ENCODE measurements around the gene ARHGEF7. TPM values are rescaled to one million over a fixed set of nuclear protein-coding genes. Genes with fewer than 3 reads are reported as not detected.

The ARHGEF7 gene
- total RNA-seq, 1 donor from 2014 or later, result 73.7 TPM

- H3K4me3 ChIP-seq (ENCODE audit: insufficient read depth, low read depth, low read length), result no peak overlapping the region
Measured at GRCh38 chr13:111286749-111287148, 171.6 kb downstream of the ARHGEF7 start.

GRCh38 chr13:111287201-111287600 is 172.1 kb downstream of the ARHGEF7 start:
- Mint-ChIP-seq H3K4me3 (ENCODE audit: unreplicated experiment) (no peak overlapping the region), H3K36me3 (ENCODE audit: low read depth, unreplicated experiment) (peaks cover 20% of the 10 kb centered on the region), H3K27ac (ENCODE audit: unreplicated experiment) (no peak overlapping the region), H3K4me1 (ENCODE audit: low read depth, unreplicated experiment) (peaks cover 9% of the 10 kb centered on the region), H3K9me3 (ENCODE audit: unreplicated experiment) (no peaks in the 10 kb centered on the region), H3K27me3 (ENCODE audit: low read depth, unreplicated experiment) (no peaks in the 10 kb centered on the region)
- no peaks in the 10 kb centered on the region for H3K27me3 ChIP-seq (ENCODE audit: insufficient read depth, low read length)
- no peaks in the 10 kb centered on the region for H3K9me3 ChIP-seq (ENCODE audit: insufficient read depth, low read depth, low read length)
- no peak overlapping the region for H3K4me3 ChIP-seq (ENCODE audit: insufficient read depth, low read depth, low read length)
- H3K27ac ChIP-seq (ENCODE audit: low read depth, low read length), result no peak overlapping the region
- no peak overlapping the region for H2AFZ ChIP-seq (ENCODE audit: low read depth, low read length)
- H4K20me1 ChIP-seq (ENCODE audit: insufficient read depth, low read length), result peaks cover 4% of the 10 kb centered on the region
- H3K4me2 ChIP-seq (ENCODE audit: low read length), result no peak overlapping the region
- H3K9ac ChIP-seq (ENCODE audit: low read length), result no peak overlapping the region
- no peak for FAIRE-seq
- peaks cover 9% of the 10 kb centered on the region for H3K79me2 ChIP-seq (ENCODE audit: insufficient read depth, low read length)
- H3K4me1 ChIP-seq (ENCODE audit: insufficient read depth, low read length), result peaks cover 5% of the 10 kb centered on the region
- no peak for DNase-seq (ENCODE audit: low read depth)
- peaks cover 36% of the 10 kb centered on the region for H3K36me3 ChIP-seq (ENCODE audit: insufficient read depth, low read length)
- TF ChIP-seq EZH2 (IDR thresholded peaks at IDR 0.05; ENCODE audit: insufficient read depth, low read length), result no peak
- TF ChIP-seq, protein P1, sequence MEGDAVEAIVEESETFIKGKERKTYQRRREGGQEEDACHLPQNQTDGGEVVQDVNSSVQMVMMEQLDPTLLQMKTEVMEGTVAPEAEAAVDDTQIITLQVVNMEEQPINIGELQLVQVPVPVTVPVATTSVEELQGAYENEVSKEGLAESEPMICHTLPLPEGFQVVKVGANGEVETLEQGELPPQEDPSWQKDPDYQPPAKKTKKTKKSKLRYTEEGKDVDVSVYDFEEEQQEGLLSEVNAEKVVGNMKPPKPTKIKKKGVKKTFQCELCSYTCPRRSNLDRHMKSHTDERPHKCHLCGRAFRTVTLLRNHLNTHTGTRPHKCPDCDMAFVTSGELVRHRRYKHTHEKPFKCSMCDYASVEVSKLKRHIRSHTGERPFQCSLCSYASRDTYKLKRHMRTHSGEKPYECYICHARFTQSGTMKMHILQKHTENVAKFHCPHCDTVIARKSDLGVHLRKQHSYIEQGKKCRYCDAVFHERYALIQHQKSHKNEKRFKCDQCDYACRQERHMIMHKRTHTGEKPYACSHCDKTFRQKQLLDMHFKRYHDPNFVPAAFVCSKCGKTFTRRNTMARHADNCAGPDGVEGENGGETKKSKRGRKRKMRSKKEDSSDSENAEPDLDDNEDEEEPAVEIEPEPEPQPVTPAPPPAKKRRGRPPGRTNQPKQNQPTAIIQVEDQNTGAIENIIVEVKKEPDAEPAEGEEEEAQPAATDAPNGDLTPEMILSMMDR (IDR thresholded peaks at IDR 0.05; ENCODE audit: insufficient read depth, low read depth, low read length), result no peak

More at GRCh38 chr13:111286749-111287148, 171.6 kb downstream of the ARHGEF7 start:
- Histone ChIP-seq H2AFZ (ENCODE audit: low read depth, low read length) (no peak overlapping the region), H4K20me1 (ENCODE audit: insufficient read depth, low read length) (peaks cover 4% of the 10 kb centered on the region), H3K79me2 (ENCODE audit: insufficient read depth, low read length) (peaks cover 9% of the 10 kb centered on the region), H3K9me3 (ENCODE audit: insufficient read depth, low read depth, low read length) (no peaks in the 10 kb centered on the region), H3K36me3 (ENCODE audit: insufficient read depth, low read length) (peaks cover 31% of the 10 kb centered on the region), H3K27ac (ENCODE audit: low read depth, low read length) (no peak overlapping the region), H3K9ac (ENCODE audit: low read length) (no peak overlapping the region), H3K4me1 (ENCODE audit: insufficient read depth, low read length) (peaks cover 10% of the 10 kb centered on the region), H3K4me2 (ENCODE audit: low read length) (no peak overlapping the region), H3K27me3 (ENCODE audit: insufficient read depth, low read length) (no peaks in the 10 kb centered on the region)
- Mint-ChIP-seq H3K27me3 (ENCODE audit: low read depth, unreplicated experiment) (no peaks in the 10 kb centered on the region), H3K4me3 (ENCODE audit: unreplicated experiment) (no peak overlapping the region), H3K4me1 (ENCODE audit: low read depth, unreplicated experiment) (peaks cover 13% of the 10 kb centered on the region), H3K36me3 (ENCODE audit: low read depth, unreplicated experiment) (peaks cover 16% of the 10 kb centered on the region), H3K27ac (ENCODE audit: unreplicated experiment) (no peak overlapping the region), H3K9me3 (ENCODE audit: unreplicated experiment) (no peaks in the 10 kb centered on the region)
- no peak for FAIRE-seq
- no peak for DNase-seq (ENCODE audit: low read depth)
- TF ChIP-seq, protein P1 (IDR thresholded peaks at IDR 0.05; ENCODE audit: insufficient read depth, low read depth, low read length), result no peak
- TF ChIP-seq EZH2 (IDR thresholded peaks at IDR 0.05; ENCODE audit: insufficient read depth, low read length), result no peak

GRCh38 chr13:111288276-111288675 is 173.2 kb downstream of the ARHGEF7 start:
- H3K27me3 Mint-ChIP-seq (ENCODE audit: low read depth, unreplicated experiment), result no peaks in the 10 kb centered on the region
- no peak overlapping the region for H3K4me3 Mint-ChIP-seq (ENCODE audit: unreplicated experiment)
- H3K9ac ChIP-seq (ENCODE audit: low read length), result no peak overlapping the region
- no peak overlapping the region for H3K27ac Mint-ChIP-seq (ENCODE audit: unreplicated experiment)
- peaks cover 42% of the 10 kb centered on the region for H3K36me3 ChIP-seq (ENCODE audit: insufficient read depth, low read length)
- H3K4me1 Mint-ChIP-seq (ENCODE audit: low read depth, unreplicated experiment), result peaks cover 3% of the 10 kb centered on the region
- peaks cover 8% of the 10 kb centered on the region for H3K79me2 ChIP-seq (ENCODE audit: insufficient read depth, low read length)
- no peaks in the 10 kb centered on the region for H3K9me3 Mint-ChIP-seq (ENCODE audit: unreplicated experiment)
- H3K27me3 ChIP-seq (ENCODE audit: insufficient read depth, low read length), result no peaks in the 10 kb centered on the region
- no peak overlapping the region for H3K4me2 ChIP-seq (ENCODE audit: low read length)
- peaks cover 7% of the 10 kb centered on the region for H4K20me1 ChIP-seq (ENCODE audit: insufficient read depth, low read length)
- FAIRE-seq (no peak), DNase-seq (ENCODE audit: low read depth) (no peak)
- H3K27ac ChIP-seq (ENCODE audit: low read depth, low read length), result no peak overlapping the region
- H3K9me3 ChIP-seq (ENCODE audit: insufficient read depth, low read depth, low read length), result no peaks in the 10 kb centered on the region
- H3K4me3 ChIP-seq (ENCODE audit: insufficient read depth, low read depth, low read length), result no peak overlapping the region
- peaks cover 22% of the 10 kb centered on the region for H3K36me3 Mint-ChIP-seq (ENCODE audit: low read depth, unreplicated experiment)
- no peak overlapping the region for H2AFZ ChIP-seq (ENCODE audit: low read depth, low read length)
- TF ChIP-seq EZH2 (IDR thresholded peaks at IDR 0.05; ENCODE audit: insufficient read depth, low read length), result no peak
- TF ChIP-seq, protein P1 (IDR thresholded peaks at IDR 0.05; ENCODE audit: insufficient read depth, low read depth, low read length), result no peak
- no peaks in the 10 kb centered on the region for H3K4me1 ChIP-seq (ENCODE audit: insufficient read depth, low read length)
